NCI-H748 (cell line): Measurements from ENCODE around the gene ZNF445.
"Not testable (repeated sequence)": the region's sequence is repeated elsewhere in the genome, so short reads cannot be mapped to it uniquely, and the experiment has no call there.

Source experiments
- DNase-seq: peaks from one replicate; lab custom pipeline; 2025; ENCODE audit not compliant: unreplicated experiment; lab: John Stamatoyannopoulos, UW

Gene ZNF445

GRCh38 chr3:44402548-44402947, 74.9 kb downstream of the ZNF445 start:
- DNase-seq = no peak

GRCh38 chr3:44400771-44401170, 76.7 kb downstream of the ZNF445 start:
- no peak for DNase-seq

GRCh38 chr3:44398853-44399252, 78.6 kb downstream of the ZNF445 start:
- DNase-seq = no peak

GRCh38 chr3:44398271-44398670, 79.2 kb downstream of the ZNF445 start:
- not testable (repeated sequence) for DNase-seq

- DNase-seq = peak; percentile 2
These were observed 81.0 kb downstream of the ZNF445 start for GRCh38 chr3:44396200-44397171.

GRCh38 chr3:44395714-44396113, 81.8 kb downstream of the ZNF445 start:
- no peak for DNase-seq

- no peak for DNase-seq
These were observed 85.0 kb downstream of the ZNF445 start for GRCh38 chr3:44392489-44392888.

GRCh38 chr3:44387404-44387803, 90.1 kb downstream of the ZNF445 start:
- no peak for DNase-seq
